H1 (cell line): ENCODE data around the gene ALK. TPM values are rescaled to one million over a fixed set of nuclear protein-coding genes. Genes with fewer than 3 reads are reported as not detected.

Experiments
- CBX5 ChIP-seq: fragments of 300-800, 300-1000 bp; sonication (generic); IDR thresholded peaks from 2 replicates; pipeline ENCODE4 v1.7.1; 2016; ENCODE audit warnings: antibody characterized with exemption, low read length, low read depth
- HDAC2 ChIP-seq, 2 experiments: fragments of 300-600 bp in 1 of 2; sonication (generic) in 1 of 2; IDR thresholded peaks; 2 replicates each; pipeline ENCODE4 v1.6.1; 2011 to 2012; ENCODE audit warnings: low read depth in 2 of 2, low read length in 2 of 2, mild to moderate bottlenecking in 2 of 2, moderate library complexity in 2 of 2, borderline replicate concordance in 1 of 2, inconsistent platforms in 1 of 2
- KDM5A ChIP-seq: fragments of 200-600 bp; IDR thresholded peaks from 2 replicates; pipeline ENCODE4 v1.7.1; 2012; ENCODE audit warnings: mild to moderate bottlenecking, low read length, inconsistent platforms, mixed read lengths
- POU5F1 ChIP-seq: IDR thresholded peaks from 2 replicates; pipeline ENCODE4 v1.6.1; 2011; ENCODE audit warnings: low read depth, mild to moderate bottlenecking, low read length, moderate library complexity
- SP2 ChIP-seq: IDR thresholded peaks from 2 replicates; pipeline ENCODE4 v1.6.1; 2012; ENCODE audit warnings: mild to moderate bottlenecking, low read length, inconsistent platforms
- polyA plus RNA-seq, 7 experiments: library from polyadenylated mRNA; depleted of rRNA in 3 of 7; stranded (reverse) in 5 of 7; unstranded in 2 of 7; fragments of >200 nt in 5 of 7; fragments of 200-250 nt in 2 of 7; gene quantifications; 1 replicate in 5 of 7; 2 replicates in 1 of 7; 4 replicates in 1 of 7; pipeline versions ENCODE4 v1.2.1 to v1.2.3, GENCODE V29; 2011 to 2013; ENCODE audit warnings: missing spikeins in 2 of 7, mixed read lengths in 2 of 7
- total RNA-seq: library from RNA; stranded (reverse); fragmentation: NEBNext Ultra II Directional; extraction: Animal tissue kit (Norgen Biotek cat#: 25700); gene quantifications from 2 replicates; pipeline ENCODE4 v1.2.1, GENCODE V29; 2021
- TF ChIP-seq, protein P1 (sequence below): fragments of 300-600 bp; sonication (generic); IDR thresholded peaks from 2 replicates; pipeline ENCODE4 v1.7.1; 2012; ENCODE audit warnings: low read length, moderate library complexity, mild to moderate bottlenecking, inconsistent platforms; ENCODE audit not compliant: insufficient replicate concordance

ALK gene
- total and polyA plus RNA-seq, 2 of the 8 experiments (the other 6 are each of a cell fraction or from before 2014, with no cell fraction given): 0.02 to 0.09 TPM

DNA sequence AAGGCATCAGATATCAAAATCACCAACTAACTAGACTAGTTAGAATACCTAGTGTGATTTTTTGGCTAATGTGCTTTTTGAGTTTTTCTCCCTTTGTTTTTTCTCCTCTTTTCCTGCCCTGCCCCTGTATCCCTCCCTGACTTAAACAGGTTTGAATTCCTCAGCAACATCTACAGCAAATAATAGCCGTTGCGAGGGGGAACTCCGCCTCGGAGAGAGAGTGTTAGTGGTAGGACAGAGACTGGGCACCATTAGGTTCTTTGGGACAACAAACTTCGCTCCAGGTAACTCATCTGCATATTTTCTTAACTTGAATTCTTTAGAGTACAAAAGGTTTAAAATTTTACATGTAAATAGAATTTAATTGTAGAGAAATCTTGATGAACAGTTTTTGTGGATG, 761.2 kb downstream of the ALK start (continued):
- TF ChIP-seq, protein P1, sequence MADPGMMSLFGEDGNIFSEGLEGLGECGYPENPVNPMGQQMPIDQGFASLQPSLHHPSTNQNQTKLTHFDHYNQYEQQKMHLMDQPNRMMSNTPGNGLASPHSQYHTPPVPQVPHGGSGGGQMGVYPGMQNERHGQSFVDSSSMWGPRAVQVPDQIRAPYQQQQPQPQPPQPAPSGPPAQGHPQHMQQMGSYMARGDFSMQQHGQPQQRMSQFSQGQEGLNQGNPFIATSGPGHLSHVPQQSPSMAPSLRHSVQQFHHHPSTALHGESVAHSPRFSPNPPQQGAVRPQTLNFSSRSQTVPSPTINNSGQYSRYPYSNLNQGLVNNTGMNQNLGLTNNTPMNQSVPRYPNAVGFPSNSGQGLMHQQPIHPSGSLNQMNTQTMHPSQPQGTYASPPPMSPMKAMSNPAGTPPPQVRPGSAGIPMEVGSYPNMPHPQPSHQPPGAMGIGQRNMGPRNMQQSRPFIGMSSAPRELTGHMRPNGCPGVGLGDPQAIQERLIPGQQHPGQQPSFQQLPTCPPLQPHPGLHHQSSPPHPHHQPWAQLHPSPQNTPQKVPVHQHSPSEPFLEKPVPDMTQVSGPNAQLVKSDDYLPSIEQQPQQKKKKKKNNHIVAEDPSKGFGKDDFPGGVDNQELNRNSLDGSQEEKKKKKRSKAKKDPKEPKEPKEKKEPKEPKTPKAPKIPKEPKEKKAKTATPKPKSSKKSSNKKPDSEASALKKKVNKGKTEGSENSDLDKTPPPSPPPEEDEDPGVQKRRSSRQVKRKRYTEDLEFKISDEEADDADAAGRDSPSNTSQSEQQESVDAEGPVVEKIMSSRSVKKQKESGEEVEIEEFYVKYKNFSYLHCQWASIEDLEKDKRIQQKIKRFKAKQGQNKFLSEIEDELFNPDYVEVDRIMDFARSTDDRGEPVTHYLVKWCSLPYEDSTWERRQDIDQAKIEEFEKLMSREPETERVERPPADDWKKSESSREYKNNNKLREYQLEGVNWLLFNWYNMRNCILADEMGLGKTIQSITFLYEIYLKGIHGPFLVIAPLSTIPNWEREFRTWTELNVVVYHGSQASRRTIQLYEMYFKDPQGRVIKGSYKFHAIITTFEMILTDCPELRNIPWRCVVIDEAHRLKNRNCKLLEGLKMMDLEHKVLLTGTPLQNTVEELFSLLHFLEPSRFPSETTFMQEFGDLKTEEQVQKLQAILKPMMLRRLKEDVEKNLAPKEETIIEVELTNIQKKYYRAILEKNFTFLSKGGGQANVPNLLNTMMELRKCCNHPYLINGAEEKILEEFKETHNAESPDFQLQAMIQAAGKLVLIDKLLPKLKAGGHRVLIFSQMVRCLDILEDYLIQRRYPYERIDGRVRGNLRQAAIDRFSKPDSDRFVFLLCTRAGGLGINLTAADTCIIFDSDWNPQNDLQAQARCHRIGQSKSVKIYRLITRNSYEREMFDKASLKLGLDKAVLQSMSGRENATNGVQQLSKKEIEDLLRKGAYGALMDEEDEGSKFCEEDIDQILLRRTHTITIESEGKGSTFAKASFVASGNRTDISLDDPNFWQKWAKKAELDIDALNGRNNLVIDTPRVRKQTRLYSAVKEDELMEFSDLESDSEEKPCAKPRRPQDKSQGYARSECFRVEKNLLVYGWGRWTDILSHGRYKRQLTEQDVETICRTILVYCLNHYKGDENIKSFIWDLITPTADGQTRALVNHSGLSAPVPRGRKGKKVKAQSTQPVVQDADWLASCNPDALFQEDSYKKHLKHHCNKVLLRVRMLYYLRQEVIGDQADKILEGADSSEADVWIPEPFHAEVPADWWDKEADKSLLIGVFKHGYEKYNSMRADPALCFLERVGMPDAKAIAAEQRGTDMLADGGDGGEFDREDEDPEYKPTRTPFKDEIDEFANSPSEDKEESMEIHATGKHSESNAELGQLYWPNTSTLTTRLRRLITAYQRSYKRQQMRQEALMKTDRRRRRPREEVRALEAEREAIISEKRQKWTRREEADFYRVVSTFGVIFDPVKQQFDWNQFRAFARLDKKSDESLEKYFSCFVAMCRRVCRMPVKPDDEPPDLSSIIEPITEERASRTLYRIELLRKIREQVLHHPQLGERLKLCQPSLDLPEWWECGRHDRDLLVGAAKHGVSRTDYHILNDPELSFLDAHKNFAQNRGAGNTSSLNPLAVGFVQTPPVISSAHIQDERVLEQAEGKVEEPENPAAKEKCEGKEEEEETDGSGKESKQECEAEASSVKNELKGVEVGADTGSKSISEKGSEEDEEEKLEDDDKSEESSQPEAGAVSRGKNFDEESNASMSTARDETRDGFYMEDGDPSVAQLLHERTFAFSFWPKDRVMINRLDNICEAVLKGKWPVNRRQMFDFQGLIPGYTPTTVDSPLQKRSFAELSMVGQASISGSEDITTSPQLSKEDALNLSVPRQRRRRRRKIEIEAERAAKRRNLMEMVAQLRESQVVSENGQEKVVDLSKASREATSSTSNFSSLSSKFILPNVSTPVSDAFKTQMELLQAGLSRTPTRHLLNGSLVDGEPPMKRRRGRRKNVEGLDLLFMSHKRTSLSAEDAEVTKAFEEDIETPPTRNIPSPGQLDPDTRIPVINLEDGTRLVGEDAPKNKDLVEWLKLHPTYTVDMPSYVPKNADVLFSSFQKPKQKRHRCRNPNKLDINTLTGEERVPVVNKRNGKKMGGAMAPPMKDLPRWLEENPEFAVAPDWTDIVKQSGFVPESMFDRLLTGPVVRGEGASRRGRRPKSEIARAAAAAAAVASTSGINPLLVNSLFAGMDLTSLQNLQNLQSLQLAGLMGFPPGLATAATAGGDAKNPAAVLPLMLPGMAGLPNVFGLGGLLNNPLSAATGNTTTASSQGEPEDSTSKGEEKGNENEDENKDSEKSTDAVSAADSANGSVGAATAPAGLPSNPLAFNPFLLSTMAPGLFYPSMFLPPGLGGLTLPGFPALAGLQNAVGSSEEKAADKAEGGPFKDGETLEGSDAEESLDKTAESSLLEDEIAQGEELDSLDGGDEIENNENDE: no peak
- TF ChIP-seq SP2 (no peak), POU5F1 (no peak), HDAC2 (IDR thresholded peaks at IDR 0.05; ENCODE audit: borderline replicate concordance in 1 of 2, low read depth in 2 of 2, low read length in 2 of 2) (no peak), CBX5 (no peak), KDM5A (no peak)
